ENCODE measurements around the gene METAP1D. TPM values are rescaled to one million over a fixed set of nuclear protein-coding genes. Genes with fewer than 3 reads are reported as not detected.

Gene METAP1D
- polyA plus RNA-seq, 1 of the 3 experiments (the other 2 are of a cell fraction): 10.3 TPM

- TF ChIP-seq REST (IDR thresholded peaks at IDR 0.05; ENCODE audit: low read depth, low read length): no peak
These were observed 102.9 kb downstream of the METAP1D start, which contains the start of gene DLX2 (continued) for GRCh38 chr2:172102391-172103359.

- Histone ChIP-seq H3K27ac (ENCODE audit: low read depth in 2 of 2, low read length in 1 of 2) (no peak overlapping the region), H2AFZ (ENCODE audit: low read depth) (peak overlapping the region; percentile 90), H3K27me3 (ENCODE audit: insufficient read depth) (peaks cover 21% of the 10 kb centered on the region; the same call in 1 of the 2 replicates), H3K9me3 (no peaks in the 10 kb centered on the region), H3K4me3 (ENCODE audit: low read depth in 2 of 2, low read length in 1 of 2) (peak overlapping the region; percentile 51 to 64), H3K9ac (no peak overlapping the region), H3F3A (replicated peaks; ENCODE audit: insufficient read depth) (peaks cover 8% of the 10 kb centered on the region), H3K9me2 (no peaks in the 10 kb centered on the region), H3K36me3 (replicated peaks in 1 of 2; ENCODE audit: control insufficient read depth in 1 of 2, insufficient read depth in 2 of 2, low read length in 1 of 2) (no peaks in the 10 kb centered on the region), H3K4me1 (ENCODE audit: control insufficient read depth in 1 of 2, insufficient read depth in 2 of 2, low read depth in 1 of 2, low read length in 1 of 2) (peaks cover 1 to 31% of the 10 kb centered on the region in 2 experiments; a peak in 2 of 4 replicates), H3K4me2 (peak overlapping the region; percentile 75), H4K20me1 (ENCODE audit: insufficient read depth) (no peaks in the 10 kb centered on the region), H3K79me2 (ENCODE audit: insufficient read depth) (no peaks in the 10 kb centered on the region)
- TF ChIP-seq RCOR1 (IDR thresholded peaks at IDR 0.05; ENCODE audit: low read length): 0 out of 2 replicates have a peak, but pooled peaks have one; percentile 26
- TF ChIP-seq SMC3 (IDR thresholded peaks at IDR 0.05; ENCODE audit: low read depth, low read length): peak; percentile 93
- peak; percentile 56 for TF ChIP-seq CHD2 (IDR thresholded peaks at IDR 0.05; ENCODE audit: low read length, partially characterized antibody)
- peak; percentile 97 for TF ChIP-seq CTCF (IDR thresholded peaks at IDR 0.05)
- no peak for TF ChIP-seq MAX (IDR thresholded peaks at IDR 0.05; ENCODE audit: low read depth)
- peak; percentile 70; the same call in 1 of the 2 replicates for TF ChIP-seq SIN3A (IDR thresholded peaks at IDR 0.05; ENCODE audit: borderline replicate concordance, low read depth, low read length)
- TF ChIP-seq TAF1 (IDR thresholded peaks at IDR 0.05; ENCODE audit: borderline replicate concordance, low read depth, low read length): no peak
- peak; percentile 89 for TF ChIP-seq RAD21 (IDR thresholded peaks at IDR 0.05; ENCODE audit: low read length)
- under 1% methylated on average over 25 of the region's 25 CpGs for WGBS (ENCODE audit: low lambda C conversion rate)
- ChIA-PET CTCF (interaction anchor here (0.7 to 8.7 kb wide), 45 partner anchors 8 to 533 kb away, joined by 3 to 96 read pairs (median 3); partner anchors contain the start of genes DLX1, DYNC1I2 and HAT1), POLR2A (no interaction called here)
- DNase-seq: peak; percentile 89
These were observed 103.9 kb downstream of the METAP1D start for GRCh38 chr2:172103471-172104272.

Measured in SK-N-SH (cell line).